GM21576 (cell line): ENCODE measurements around the gene CYB5B.

Experiments used
- ATAC-seq: cut with Tn5 transposase; IDR thresholded peaks from one replicate; pipeline ENCODE4 v1.9.1; 2021; ENCODE audit warnings: mild to moderate bottlenecking, moderate library complexity; ENCODE audit not compliant: unreplicated experiment

The CYB5B gene, protein sequence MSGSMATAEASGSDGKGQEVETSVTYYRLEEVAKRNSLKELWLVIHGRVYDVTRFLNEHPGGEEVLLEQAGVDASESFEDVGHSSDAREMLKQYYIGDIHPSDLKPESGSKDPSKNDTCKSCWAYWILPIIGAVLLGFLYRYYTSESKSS

DNA sequence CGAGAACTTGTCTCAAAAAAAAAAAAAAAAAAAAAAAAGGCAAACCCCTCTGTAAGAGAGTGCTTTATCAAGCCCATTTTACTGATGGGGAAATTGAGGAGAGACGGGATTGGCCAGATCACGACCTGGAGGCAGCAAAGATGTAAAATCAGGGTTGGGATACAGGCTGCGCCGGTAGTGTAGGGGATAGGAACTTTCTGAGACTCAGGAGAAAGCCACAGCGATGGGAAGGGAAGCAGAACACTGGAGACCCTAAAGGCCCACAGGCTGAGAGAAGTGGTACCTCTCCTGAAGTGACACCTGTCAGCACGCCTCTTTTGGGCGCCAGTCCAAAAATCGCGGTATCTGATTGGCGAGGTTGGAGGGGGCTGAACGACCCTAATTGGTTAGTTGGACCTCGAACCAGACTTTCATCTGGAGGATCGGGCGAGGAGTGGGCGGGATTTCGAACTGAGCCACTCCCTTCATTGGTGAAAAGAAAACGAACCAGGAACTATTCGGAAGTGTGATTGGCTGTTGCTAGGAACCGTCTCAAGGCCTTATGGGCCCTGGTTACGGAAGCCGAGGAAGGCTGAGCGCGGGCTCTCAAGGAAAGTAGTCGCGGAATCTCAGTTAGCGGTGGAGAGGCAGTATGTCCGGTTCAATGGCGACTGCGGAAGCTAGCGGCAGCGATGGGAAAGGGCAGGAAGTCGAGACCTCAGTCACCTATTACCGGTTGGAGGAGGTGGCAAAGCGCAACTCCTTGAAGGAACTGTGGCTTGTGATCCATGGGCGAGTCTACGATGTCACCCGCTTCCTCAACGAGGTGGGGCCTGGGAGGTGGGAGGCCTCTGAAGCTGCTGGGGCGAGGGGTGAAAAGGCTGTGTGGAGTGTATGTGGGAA lies at the start of gene CYB5B:
CYB5B (plus strand) TSS at position 567 of the 882 bp plus-strand sequence; CDS start at position 632, 65 bp downstream.
- ATAC-seq: peak; percentile 94

DNA sequence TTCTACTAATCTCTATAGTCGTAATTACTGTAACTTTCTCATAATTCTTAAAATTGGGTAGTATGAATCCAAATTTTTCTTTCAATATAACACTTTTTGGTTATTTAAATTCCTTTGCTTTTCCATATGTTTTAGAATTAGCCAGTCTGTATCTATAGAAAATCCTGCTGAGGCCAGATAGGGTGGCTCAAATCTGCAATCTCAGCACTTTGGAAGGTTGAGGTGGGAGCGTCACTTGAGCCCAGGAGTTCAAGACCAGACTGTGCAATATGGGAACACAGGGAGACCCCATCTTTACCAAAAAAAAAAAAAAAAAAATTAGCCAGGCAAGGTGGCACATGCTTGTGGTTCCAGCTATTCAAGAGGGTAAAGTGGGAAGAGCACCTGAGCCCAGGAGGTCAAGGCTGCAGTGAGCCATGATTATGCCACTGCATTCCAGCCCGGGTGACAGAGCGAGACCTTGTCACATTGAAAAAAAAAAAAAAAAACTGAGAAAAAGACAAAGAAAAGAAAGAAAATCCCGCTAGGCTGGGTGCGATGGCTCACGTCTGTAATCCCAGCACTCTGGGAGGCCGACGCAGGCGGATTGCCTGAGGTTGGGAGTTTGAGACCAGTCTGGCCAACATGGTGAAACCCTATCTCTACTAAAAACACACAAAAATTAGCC lies 47.9 kb upstream of the CYB5B start:
- ATAC-seq: no peak

DNA sequence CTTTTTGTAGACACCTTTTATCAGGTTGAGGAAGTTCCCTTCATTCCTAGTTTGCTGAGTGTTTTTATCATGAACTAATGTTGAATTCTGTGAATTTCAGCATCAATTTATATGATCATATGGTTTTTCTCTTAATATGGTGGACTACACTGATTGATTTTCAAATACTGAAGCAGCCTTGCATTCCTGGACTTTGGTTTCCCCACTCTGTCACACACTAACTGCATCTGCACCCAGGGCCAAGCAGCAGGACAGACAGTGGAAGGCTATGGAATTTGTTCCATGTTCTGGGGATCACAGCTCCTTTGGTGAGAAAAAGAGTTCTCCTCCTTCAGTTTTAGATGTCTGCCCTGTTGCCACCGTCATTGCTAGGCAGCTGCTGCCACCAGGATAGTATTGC lies 46.4 kb upstream of the CYB5B start:
- ATAC-seq: no peak

DNA sequence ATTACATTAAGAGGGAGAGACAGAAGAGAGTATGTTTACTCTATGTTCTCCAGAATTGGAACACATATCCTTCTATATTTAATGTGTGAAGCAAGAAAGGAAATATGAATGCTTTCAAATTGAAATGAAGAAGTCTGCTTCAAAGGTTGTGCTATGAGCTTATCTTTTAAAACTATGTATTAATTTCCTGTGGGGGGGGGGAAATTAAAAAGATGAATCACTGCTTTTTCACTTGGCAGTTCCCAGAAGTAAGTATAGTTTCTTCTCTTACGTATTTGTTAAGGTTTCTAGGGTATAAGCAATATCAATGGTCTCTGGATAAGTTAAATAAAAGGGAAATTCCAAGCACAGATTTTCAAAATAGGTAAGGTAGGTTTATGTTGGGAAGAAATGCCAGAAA lies 45.7 kb upstream of the CYB5B start:
- ATAC-seq: no peak

DNA sequence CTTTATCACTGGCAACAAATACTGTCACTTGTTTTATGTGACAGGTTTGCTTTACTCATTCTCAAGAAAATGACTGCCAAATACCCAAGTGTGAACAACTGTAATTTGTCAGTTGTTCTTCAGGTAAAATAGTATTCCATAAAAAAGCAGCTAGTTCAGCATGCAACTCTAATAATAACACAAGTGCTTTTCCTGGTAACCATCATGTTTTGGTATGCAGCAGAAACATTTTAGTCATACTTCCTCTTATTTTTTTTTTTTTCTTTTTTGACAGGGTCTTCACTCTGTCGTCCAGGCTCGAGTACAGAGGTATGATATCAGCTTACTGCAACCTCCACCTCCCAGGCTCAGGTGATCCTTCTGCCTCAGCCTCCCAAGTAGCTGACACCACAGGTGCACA lies 43.2 kb upstream of the CYB5B start:
- no peak for ATAC-seq

DNA sequence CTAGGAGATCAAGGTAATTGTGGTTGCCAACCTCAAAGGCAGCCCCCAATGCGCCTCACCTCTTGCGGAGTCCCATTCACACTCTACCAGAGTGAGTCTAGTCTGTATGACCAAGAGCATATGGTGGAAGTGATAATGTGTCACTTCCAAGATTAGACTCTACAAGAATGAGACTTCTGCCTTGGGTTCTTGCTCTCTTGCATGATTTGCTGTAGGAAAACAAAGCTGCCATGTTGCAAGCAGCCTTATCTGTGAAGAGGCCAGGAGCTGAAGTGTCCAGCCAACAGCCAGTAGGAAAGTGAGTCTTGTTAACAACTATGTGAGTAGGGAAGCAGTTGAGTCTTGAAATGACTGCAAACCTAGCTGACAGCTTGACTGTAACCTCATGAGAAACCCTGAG lies 42.0 kb upstream of the CYB5B start:
- ATAC-seq: no peak

DNA sequence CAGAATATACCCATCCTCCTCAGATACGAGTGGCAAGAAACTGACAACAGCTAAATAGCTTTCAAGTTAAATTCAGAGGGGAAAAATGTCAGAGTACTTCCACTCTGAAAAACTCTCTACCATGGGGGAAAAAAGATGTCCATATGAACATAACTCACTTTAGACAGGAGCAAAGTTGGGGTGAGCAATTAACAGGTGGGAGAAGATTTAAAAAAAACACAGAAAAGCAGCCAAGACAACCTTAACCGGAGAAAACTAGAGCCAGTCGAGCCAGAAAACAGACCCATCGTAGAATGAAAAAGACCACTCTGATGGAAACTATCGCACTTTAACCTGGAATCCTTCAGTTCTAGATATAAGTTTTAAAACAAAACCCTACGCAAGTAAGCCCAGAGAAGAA lies 39.4 kb upstream of the CYB5B start:
- no peak for ATAC-seq

DNA sequence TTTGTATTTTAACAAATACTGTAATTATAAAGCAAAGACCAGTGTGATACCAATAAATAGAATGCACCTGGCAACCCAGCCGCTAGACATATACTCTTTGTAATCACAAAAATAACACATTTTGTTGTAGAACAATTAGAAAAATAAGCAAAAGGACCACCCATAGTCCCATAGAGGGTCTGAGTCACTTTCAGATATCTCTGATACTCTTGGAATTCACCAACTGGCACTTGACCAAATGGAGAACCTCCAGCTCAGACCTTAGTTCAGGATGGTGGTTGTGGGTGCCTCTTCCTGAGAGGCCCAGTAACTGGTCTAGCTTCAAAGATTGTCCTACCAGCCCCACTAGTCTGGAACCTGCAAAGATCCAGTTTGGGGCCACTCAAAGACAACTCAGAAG lies 37.8 kb upstream of the CYB5B start:
- no peak for ATAC-seq

DNA sequence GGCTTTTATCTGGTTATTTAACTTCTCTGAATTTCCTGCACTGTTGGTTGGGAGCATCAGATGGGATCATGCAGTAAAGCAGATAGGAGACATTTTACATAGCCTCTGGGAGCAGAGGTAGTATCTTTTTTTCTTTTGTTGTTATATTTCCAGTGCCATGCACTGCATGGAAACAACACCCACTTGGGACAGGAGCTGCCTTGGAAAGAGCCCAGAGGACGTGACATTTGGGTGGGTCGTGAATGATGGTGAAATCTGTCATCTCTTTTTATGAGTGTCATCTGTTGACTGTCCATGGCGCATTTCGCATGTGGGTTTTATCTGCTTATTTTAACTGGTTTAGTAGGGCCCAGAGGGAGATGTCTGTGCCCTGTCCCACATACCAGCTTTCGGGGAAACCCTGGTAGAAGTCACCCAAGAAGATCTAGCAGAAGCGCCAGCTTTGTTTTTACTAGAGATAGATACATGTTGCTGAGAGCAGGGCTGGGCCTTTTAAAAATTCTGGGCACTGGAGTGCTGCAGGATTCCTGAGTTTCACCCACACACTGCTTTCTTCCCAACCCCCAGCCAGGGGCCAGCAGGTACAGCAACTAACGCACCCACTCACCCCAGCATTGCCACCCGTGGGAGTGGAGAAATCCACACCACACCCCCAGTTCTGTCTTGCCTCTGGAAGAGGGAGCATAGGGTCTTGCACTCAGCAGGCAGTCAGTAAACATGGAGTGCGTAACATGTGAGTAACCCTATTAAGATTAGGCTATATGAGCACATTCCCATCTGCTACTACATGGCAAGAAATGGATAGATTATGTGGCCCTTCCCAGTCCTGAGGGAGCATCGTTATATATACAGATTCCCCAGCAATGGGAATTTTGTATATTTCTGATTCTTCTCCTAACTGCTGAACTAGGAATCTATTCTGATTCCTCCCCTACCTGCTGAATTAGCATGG lies 30.2 kb upstream of the CYB5B start:
- ATAC-seq: no peak

DNA sequence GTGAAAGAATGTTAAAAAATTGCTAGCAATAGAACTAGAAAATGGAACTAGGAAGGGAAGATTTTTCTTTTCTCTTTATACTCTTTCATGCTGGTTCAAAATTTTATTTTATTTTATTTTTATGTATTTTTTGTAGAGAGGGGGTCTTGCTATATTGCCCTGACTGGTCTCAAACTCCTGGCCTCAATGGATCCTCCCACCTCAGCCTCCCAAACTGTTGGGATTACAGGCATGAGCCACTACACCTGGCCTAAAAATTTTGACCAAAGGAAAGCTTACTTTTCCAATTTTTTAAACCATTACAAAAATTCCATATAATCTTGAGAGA lies 28.6 kb upstream of the CYB5B start:
- ATAC-seq: no peak

DNA sequence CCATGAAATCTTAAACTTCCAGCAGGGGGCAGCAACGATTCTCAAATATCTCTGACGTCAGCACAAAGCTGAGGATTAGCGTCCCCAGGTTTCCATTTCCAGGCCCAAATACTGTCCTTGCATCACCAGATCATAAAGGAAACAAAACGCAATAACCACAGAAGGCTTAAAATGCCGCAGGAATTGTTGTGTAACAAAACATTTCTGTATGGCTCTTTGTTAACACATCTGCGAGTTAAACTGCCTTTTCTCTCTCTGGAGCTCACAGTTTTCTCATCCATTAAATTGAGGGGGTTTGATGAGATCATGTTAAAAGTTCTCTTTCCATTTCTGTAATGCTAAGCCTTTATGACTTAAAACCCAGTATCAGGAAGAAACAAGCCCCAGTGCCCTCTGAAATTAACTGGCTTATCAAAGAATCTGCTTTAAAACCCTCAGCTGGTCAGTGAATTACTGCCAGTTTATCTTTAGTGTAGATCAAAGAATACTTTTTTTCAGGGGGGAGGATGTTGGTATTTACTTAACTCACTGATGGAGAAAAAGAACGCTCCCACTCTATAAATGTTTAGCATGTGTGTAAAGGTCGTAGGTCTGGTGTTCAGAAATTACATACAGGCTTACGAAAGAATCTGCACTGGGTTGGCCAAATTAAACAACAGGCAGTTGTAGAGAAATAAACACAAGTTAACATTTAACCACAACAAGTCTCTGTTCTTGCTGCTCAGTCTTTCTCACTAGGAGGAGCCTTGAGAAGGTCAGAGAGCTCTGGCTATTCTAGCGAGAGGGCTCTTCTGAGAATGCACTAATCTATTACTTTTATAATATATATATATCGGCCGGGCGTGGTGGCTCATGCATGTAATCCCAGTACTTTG lies 28.0 kb upstream of the CYB5B start:
- no peak for ATAC-seq

DNA sequence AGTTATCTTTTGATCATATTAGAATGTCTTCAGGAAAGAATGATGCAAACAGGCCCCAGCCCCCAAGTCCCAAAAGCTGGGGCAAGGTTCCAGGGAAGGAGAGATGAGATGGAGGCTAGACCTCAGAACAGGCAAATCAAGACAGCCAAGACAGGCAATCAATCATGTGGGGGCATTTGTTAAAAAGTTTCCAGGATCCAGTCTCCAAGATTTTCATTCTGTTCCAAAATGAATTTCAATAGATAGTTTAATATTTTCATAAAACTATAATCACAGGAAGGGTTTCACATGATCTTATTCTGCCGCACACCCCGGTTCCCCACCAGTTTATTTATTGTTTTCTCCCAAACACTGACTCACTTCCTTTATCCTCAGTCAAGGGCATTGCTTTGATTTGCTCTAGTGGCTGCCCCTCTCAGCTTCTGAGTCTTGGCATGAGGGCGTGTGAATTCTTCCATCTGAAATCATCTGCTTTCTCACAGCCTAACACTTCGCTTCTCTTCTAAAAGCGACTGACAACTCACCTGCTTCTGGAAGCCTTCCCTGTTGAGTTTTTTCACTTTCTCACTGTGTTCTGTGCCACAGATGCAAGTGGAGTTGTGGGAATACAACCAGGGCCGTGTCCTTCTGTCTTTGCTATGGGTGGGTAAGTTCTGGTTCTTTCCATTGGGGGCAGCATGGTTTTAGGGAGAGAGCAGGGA lies 26.4 kb upstream of the CYB5B start:
- ATAC-seq: no peak

DNA sequence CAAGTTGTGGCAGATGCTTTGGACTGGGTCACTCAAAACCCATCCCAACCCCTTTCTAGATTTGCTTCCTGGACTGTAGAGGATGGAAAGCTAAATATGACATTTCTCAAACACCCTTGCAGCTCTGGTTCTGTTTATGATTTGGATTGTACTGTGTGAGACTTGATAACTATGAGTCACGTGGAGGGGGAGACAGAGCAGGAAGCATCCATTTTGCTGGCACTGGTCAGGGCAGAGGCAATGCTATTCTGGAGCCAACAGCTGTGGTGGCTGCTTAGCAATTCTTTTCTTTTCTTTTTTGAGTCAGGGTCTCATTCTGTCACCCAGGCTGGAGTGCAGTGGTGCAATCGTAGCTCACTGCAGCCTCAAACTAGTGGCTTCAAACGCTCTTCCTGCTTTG lies 25.1 kb upstream of the CYB5B start:
- ATAC-seq: no peak

DNA sequence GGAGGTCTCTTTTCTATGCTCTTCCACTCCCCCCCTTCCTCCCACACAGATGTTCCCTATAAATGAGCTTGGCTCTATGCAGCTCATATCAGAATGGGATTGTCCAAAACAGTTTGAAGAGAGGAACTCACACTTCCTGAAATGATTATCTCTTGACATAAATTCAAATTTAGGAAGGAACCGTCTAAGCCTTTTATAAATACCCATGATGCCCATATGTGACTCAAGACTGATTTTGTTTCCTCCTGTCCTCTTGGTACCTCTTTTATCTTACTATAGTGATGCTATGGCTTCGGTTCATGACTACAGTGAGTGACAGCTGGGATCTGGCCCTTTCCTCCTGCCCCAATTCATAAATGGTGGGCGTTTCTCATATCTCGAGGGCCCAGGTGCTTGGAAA lies 22.0 kb upstream of the CYB5B start:
- no peak for ATAC-seq

DNA sequence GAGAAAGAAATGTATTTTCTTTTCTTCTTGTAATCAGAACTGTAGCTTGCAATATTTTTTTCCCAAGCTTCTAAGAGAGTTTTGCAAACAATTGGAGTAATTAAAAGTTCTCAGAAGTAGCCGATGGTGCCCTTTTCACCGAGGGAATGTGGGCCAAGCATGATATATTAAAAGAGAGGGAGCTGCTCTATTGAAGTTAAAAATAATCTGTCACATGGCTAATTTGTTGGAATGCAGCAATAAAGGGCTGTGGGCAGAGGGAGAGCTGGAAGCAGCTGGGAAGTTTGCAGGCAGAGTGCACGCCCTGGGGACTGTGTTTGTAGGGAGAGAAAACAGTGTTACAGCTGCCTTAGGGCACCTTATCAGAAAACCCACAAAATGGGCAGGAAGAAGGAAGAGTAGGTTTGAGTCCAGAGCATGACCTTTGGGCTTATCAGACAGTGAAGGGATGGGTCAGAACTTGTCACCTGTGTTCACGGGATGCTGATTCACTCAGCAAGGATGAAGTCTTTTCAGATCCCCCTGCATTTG lies 20.1 kb upstream of the CYB5B start:
- ATAC-seq: no peak

DNA sequence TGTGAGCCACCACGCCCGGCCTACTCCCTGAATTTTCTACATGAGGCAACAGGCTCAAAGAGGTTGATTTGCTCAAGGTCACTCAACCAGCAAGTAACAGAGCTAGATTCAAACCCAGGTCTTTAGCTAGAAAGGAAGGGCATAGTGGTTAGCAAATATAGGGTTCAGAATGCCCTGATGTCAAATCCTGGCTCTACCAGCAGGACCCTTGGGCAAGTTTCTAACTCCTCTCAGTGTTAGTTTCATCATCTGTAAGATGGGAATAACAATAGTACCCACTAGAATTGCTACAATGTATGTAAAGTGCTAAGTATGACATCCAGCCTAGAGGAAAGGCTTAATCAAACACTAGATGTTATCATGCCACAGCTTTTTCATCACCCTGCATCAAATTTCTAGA lies 19.1 kb upstream of the CYB5B start:
- no peak for ATAC-seq

DNA sequence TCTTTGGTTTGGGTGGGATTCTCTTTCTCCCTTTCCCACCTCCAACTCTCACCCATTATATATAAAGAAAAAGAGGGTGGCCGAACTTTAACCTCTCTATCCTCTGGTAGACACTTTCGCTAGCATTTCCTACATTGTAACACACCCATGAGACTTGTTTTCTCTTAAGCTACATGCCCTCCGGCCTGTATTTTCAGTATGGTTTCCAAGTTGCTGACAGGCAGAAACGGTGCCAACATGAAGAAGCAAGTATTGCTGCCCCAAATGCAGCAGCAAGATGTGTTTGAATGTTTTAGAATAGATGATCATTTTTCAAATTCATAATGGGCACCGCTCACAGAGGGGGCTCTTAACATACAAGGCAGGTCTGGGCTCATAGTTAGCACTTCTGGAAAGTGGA lies 18.7 kb upstream of the CYB5B start:
- ATAC-seq: no peak

DNA sequence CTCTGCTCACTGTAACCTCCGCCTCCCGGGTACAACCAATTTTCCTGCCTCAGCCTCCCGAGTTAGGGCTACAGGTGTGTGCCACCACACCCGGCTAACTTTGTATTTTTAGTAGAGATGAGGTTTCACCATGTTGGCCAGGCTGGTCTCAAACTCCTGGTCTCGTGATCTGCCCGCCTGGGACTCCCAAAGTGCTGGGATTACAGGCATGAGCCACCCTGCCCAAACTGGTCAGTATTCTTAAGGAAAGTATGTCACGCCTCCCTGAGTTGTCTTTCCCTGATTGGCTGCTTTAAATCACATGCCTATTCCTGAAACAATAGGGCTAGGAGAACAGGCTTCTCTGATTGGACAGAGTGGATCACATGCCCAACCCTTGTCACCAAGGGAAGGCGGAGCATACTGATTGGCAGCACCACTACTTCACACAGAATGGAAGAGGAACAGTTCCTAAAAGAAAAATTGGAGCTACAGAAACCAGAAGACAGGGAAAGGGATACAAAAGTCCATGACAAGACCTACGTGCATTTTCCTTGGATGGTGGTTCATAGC lies 17.6 kb upstream of the CYB5B start:
- no peak for ATAC-seq

DNA sequence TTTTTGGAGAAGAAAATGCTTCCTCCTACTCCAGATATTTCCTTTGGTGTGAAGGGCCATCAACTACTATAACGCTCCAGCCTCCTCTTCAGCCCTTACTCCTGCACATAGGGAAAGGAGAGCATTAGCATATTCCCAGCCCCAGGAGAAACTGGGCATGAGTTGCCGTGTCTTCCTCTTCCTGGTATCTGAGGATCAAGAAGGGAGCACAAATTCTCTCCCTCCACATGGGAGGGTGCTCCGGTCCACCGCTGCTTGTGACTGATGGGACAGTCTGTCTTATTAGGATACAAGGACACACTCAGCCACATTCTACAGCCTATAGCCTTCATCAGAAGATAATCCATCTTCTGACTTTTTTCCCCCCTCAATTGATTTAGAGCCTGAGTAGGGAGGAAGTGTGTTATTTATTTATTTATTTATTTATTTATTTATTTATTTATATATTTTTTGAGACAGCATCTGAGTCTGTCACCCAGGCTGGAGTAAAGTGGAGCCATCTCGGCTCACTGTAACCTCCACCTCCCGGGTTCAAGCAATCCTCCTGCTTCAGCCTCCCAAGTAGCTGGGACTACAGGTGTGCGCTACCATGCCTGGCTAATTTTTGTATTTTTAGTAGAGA lies 16.6 kb upstream of the CYB5B start:
- ATAC-seq: no peak
